ENCODE data around the gene SEC24B. TPM values are rescaled to one million over a fixed set of nuclear protein-coding genes. Genes with fewer than 3 reads are reported as not detected.
A peak's percentile ranks its signal among the peaks of the same experiment; 100 is the strongest.
"Not testable (repeated sequence)": the region's sequence is repeated elsewhere in the genome, so short reads cannot be mapped to it uniquely, and the experiment has no call there.

The SEC24B gene
- total RNA-seq, 2 experiments from 2014 or later: 22.0 to 25.9 TPM

DNA sequence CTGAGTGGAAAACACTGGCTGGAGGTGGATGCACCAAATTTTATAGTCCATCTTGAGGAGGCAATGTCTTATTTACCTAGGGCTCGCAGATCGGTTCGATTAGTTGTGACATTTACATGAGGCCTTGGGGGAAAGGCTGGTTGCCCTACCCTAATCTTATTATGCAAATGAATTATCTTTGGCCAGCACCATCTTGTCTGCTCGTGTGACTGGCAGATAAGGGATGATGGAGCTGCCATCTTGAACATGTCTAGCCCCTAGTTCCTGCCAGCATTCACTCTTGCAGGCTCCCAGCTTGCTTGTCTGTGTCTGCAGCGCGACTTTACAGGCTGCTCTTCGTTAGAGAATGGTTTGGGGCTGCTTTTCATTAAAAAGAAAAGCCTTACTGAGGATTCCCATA is 61.9 kb downstream of the SEC24B start:
- ATAC-seq (no peak), DNase-seq (no peak)
- H3K27me3 Mint-ChIP-seq: no peaks in the 10 kb centered on the region
- no peak overlapping the region for H3K4me3 Mint-ChIP-seq
- H3K9me3 Mint-ChIP-seq (ENCODE audit: low read depth): no peaks in the 10 kb centered on the region
- H3K36me3 Mint-ChIP-seq: peaks cover 56% of the 10 kb centered on the region
- CTCF ChIA-PET: no interaction called here
- H3K4me1 Mint-ChIP-seq: peaks cover 4% of the 10 kb centered on the region
- H3K27ac Mint-ChIP-seq: no peak overlapping the region

DNA sequence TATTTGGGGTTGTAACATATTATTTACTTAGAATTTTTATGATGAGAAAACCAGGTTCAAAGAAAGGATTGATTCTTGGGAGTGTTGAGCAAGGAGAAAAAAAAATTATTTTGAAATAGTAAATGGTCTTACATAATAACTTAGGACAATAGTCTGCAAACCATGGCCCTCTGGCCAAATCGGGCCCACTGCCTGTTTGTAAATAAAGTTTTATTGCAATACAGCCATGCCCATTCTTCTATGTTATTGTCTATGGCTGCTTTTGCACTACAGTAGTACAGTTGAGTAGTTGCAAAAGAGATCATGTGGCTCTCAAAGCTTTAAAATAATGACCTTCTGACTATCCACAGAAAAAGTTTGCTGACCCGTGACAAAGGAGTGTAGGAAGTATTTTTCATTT is 63.3 kb downstream of the SEC24B start:
- no peak overlapping the region for H3K27ac Mint-ChIP-seq
- peaks cover 52% of the 10 kb centered on the region for H3K36me3 Mint-ChIP-seq
- ATAC-seq (no peak), DNase-seq (no peak)
- no peaks in the 10 kb centered on the region for H3K27me3 Mint-ChIP-seq
- H3K4me1 Mint-ChIP-seq: peaks cover 4% of the 10 kb centered on the region
- H3K9me3 Mint-ChIP-seq (ENCODE audit: low read depth): no peaks in the 10 kb centered on the region
- CTCF ChIA-PET: no interaction called here
- H3K4me3 Mint-ChIP-seq: no peak overlapping the region

DNA sequence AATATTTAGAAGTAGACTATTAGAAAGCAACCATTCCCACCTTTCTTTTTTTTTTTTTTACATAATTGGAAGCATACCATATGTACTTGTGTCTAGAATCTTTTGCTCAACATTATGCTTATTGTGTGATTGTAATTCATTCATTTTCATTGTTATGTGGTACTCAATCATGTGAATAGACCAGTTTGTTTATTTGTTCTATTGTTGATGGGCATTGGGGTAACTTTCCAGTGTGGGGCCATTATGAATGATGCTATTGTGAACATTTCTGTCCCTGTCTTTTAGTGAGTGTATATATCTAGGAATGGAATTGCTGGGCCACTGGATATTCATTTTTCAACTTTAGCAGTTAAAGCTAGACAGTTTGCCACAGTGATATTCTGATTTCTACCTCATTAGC is 63.9 kb downstream of the SEC24B start:
- Mint-ChIP-seq H3K9me3 (ENCODE audit: low read depth) (no peaks in the 10 kb centered on the region), H3K27ac (peak overlapping the region; percentile 16), H3K4me1 (peaks cover 4% of the 10 kb centered on the region), H3K27me3 (no peaks in the 10 kb centered on the region), H3K4me3 (no peak overlapping the region), H3K36me3 (peaks cover 51% of the 10 kb centered on the region)
- DNase-seq (no peak), ATAC-seq (no peak)
- CTCF ChIA-PET: no interaction called here

DNA sequence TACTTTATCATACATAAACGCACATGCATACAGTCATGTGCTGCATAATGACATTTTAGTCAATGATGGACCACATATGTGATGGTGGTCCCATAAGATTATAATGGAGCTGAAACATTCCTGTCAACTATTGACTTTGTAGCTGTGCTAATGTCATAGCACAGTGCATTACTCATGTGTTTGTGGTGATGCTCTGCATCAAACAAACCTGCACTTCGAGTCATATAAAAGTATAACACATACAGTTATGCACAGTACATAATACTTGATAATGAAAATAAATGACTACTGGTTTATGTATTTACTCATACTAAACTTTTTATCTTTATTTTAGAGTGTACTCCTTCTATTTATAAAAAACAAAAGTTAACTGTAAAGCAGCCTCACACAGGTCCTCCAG is 65.9 kb downstream of the SEC24B start:
- H3K27me3 Mint-ChIP-seq: no peaks in the 10 kb centered on the region
- no peak overlapping the region for H3K27ac Mint-ChIP-seq
- CTCF ChIA-PET: interaction anchor here (1.0 to 1.1 kb wide), 2 partner anchors 38 to 66 kb away, joined by 3 to 4 read pairs; partner anchors contain the start of gene SEC24B
- H3K36me3 Mint-ChIP-seq: peaks cover 47% of the 10 kb centered on the region
- peaks cover 6% of the 10 kb centered on the region for H3K4me1 Mint-ChIP-seq
- no peak for ATAC-seq
- H3K4me3 Mint-ChIP-seq: no peak overlapping the region
- no peak for DNase-seq
- H3K9me3 Mint-ChIP-seq (ENCODE audit: low read depth): no peaks in the 10 kb centered on the region

DNA sequence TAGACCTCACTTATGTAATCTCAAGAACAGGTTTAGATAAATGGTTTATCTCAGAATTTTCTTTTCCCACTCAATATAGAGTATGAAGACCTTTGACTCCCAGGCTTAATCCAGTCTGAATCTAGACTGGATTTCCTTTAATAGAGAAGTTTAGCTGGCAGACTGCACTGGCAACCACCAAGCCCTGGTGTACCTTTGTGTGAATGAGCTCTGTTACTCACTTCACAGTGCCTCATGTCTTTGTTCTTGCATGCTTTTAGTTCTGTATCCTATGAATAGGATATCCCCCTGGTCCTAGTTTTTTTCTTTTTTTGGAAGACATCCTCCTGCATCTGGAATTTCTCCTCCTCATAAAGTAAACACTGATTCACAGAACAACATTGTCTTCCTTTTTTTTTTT is 73.3 kb downstream of the SEC24B start:
- Mint-ChIP-seq H3K4me3 (no peak overlapping the region), H3K27ac (no peak overlapping the region), H3K4me1 (peaks cover 2% of the 10 kb centered on the region), H3K36me3 (peaks cover 37% of the 10 kb centered on the region), H3K27me3 (no peaks in the 10 kb centered on the region), H3K9me3 (ENCODE audit: low read depth) (no peaks in the 10 kb centered on the region)
- CTCF ChIA-PET: no interaction called here
- DNase-seq: no peak
- no peak for ATAC-seq

DNA sequence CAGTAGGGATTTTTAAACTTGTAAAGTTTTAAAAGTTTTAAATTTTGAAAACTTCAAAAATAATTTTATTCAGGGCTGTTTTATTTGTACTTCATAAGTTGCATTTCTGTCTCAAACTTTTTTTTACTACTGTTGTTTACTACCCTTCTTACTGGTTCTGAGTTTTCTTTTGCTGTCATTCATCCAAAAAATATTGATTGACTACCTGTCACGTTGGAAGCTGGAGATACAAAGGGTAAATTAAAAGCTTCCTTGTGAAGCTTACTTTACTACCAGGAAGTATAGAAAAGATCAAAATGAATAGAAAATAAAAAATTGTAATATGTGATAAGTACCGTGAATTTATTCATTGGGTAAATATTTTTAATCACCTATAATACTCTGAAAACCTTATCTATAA is 77.1 kb downstream of the SEC24B start:
- CTCF ChIA-PET: no interaction called here
- peaks cover 37% of the 10 kb centered on the region for H3K36me3 Mint-ChIP-seq

DNA sequence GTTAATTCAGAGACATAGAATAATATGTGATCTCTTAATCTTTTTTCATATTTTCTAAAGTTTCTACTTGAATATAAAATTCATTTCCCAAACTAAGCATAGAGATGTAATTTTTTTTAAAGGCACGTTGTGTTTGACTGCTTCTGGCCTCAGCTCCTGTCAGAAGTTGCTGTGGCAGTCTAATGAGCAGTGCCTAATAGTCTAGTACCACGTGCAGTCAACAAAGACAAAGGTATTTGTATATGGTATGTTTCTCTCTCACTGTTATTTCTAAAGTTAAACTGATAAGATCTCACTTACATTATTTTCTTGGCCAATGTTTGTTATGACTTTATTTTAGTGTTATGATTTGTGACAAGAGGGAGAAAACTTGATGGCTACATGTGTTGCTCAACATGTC is 77.8 kb downstream of the SEC24B start:
- Mint-ChIP-seq H3K4me3 (no peak overlapping the region), H3K36me3 (peaks cover 34% of the 10 kb centered on the region), H3K27ac (no peak overlapping the region), H3K9me3 (ENCODE audit: low read depth) (no peaks in the 10 kb centered on the region), H3K4me1 (no peaks in the 10 kb centered on the region), H3K27me3 (no peaks in the 10 kb centered on the region)
- CTCF ChIA-PET: no interaction called here
- no peak for ATAC-seq
- DNase-seq: no peak

More for the DNA sequence above, 77.1 kb downstream of the SEC24B start:
- H3K27me3 Mint-ChIP-seq: no peaks in the 10 kb centered on the region
- H3K9me3 Mint-ChIP-seq (ENCODE audit: low read depth): no peaks in the 10 kb centered on the region
- no peaks in the 10 kb centered on the region for H3K4me1 Mint-ChIP-seq
- DNase-seq (no peak), ATAC-seq (no peak)
- H3K4me3 Mint-ChIP-seq: no peak overlapping the region
- no peak overlapping the region for H3K27ac Mint-ChIP-seq

DNA sequence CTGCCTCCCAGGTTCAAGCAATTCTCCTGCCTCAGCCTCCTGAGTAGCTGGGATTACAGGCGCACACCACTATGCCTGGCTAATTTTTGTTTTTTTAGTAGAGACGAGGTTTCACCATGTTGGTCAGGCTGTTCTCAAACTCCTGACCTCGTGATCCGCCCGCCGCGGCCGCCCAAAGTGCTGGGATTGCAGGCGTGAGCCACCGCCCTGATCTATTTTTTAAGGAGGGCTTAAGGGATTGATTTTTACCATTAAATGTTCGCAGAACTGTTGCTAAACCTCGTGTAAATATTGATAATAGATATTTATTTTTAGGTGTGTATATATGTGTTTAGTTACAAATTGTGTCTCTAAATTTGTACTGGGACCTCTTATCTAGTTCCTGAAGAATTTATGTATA is 79.8 kb downstream of the SEC24B start:
- H3K27ac Mint-ChIP-seq; DNase-seq; H3K27me3 Mint-ChIP-seq; H3K9me3 Mint-ChIP-seq (ENCODE audit: low read depth); H3K4me3 Mint-ChIP-seq; CTCF ChIA-PET; H3K4me1 Mint-ChIP-seq; ATAC-seq: not testable (repeated sequence)
- H3K36me3 Mint-ChIP-seq: peaks cover 43% of the 10 kb centered on the region

DNA sequence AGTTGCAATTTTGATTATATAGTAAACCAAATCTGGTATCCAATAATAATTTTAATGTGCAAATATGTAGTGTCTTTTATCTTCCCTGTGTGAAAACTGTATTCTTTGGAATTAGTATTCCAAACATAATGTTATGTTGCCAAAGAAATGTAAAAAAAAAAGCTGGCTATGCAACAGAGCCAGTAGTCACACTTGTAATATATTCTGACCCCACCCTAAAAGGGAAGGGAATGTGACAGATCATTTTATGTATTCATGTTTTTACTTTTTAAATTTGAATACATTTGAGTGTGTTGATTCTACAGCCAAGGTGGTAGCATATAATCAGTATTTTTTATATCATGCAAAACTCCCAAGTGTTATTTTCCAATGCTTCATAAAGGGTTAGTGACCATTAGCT is 98.6 kb downstream of the SEC24B start:
- Mint-ChIP-seq H3K4me1 (no peaks in the 10 kb centered on the region), H3K36me3 (peaks cover 47% of the 10 kb centered on the region), H3K27ac (no peak overlapping the region), H3K9me3 (ENCODE audit: low read depth) (no peaks in the 10 kb centered on the region), H3K4me3 (no peak overlapping the region), H3K27me3 (no peaks in the 10 kb centered on the region)
- no peak for DNase-seq
- CTCF ChIA-PET: interaction anchor here (0.9 to 1.7 kb wide), 3 partner anchors 31 to 99 kb away, joined by 3 to 4 read pairs (median 3); partner anchors contain the start of gene SEC24B
- ATAC-seq: no peak

DNA sequence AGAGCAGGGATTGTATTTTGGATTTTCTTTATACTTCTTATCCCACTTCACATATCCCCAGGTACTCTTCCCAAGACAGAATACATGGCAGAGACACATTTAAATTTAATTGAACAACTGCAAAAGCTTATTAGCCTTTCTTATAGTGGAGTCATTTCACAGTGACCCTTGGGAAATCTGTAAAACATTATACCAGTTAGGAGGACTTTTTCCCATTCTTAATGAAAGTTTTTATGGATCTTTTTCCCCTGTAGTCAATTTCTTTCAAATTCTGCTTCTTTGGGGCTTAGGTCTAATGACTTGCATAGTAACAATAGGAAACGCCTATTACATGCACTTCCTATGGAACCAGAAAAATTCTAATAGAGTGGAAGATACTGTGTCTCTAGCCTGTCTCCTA is 111.8 kb downstream of the SEC24B start:
- H3K9me3 Mint-ChIP-seq (ENCODE audit: low read depth): no peaks in the 10 kb centered on the region
- ATAC-seq (no peak), DNase-seq (no peak)
- no peaks in the 10 kb centered on the region for H3K27me3 Mint-ChIP-seq
- CTCF ChIA-PET: no interaction called here
- H3K36me3 Mint-ChIP-seq: peaks cover 16% of the 10 kb centered on the region
- no peak overlapping the region for H3K27ac Mint-ChIP-seq
- peaks cover 13% of the 10 kb centered on the region for H3K4me1 Mint-ChIP-seq
- no peak overlapping the region for H3K4me3 Mint-ChIP-seq

DNA sequence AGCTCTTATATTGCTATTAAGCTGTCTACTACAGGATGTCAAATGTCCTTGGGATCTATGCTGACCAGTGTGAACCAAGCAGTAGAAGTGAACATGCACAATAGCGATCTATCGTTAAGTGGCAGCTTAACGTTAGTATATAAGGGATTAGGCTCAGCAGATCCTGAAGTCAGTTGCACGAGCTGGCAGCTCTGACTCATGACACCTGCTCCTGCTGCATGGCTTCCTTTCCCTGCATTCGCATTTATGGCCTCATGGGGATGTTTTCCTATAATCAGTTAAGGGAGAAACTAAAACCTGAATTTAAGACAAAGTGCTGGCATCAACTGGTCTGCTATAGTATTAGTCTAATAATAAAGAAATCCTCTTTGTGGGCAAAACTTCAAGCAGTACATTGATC is 113.8 kb downstream of the SEC24B start:
- H3K9me3 Mint-ChIP-seq (ENCODE audit: low read depth): no peaks in the 10 kb centered on the region
- H3K36me3 Mint-ChIP-seq: peaks cover 14% of the 10 kb centered on the region
- H3K4me1 Mint-ChIP-seq: peaks cover 13% of the 10 kb centered on the region
- CTCF ChIA-PET: interaction anchor here (0.7 to 1.8 kb wide), 2 partner anchors 11 to 12 kb away, joined by 3 to 4 read pairs; partner anchors contain the start of gene MCUB
- DNase-seq (no peak), ATAC-seq (no peak)
- H3K4me3 Mint-ChIP-seq: no peak overlapping the region
- no peaks in the 10 kb centered on the region for H3K27me3 Mint-ChIP-seq
- H3K27ac Mint-ChIP-seq: no peak overlapping the region

DNA sequence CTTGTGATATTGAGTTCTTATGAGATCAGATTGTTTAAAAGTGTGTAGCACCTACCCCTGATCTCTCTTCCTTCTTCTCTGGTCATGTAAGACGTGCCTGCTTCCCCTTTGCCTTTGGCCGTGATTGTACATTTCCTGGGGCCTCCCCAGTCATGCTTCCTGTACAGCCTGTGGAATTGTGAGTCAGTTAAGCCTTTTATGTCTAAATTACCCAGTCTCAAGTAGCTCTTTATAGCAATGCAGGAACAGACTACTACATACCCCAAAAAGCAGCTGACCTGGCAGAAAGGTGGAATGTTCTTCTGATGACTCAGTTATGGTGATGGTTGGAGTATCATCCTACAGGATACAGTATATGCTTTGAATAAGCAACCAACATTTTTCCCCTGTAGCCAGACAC is 115.0 kb downstream of the SEC24B start:
- Mint-ChIP-seq H3K4me3 (no peak overlapping the region), H3K4me1 (peaks cover 13% of the 10 kb centered on the region), H3K27ac (peak overlapping the region; percentile 25), H3K27me3 (no peaks in the 10 kb centered on the region), H3K9me3 (ENCODE audit: low read depth) (no peaks in the 10 kb centered on the region), H3K36me3 (peaks cover 14% of the 10 kb centered on the region)
- DNase-seq: no peak
- CTCF ChIA-PET: interaction anchor here (1.8 kb wide), 1 partner anchor 11 kb away, joined by 4 read pairs; the partner anchor contains the start of gene MCUB
- no peak for ATAC-seq

DNA sequence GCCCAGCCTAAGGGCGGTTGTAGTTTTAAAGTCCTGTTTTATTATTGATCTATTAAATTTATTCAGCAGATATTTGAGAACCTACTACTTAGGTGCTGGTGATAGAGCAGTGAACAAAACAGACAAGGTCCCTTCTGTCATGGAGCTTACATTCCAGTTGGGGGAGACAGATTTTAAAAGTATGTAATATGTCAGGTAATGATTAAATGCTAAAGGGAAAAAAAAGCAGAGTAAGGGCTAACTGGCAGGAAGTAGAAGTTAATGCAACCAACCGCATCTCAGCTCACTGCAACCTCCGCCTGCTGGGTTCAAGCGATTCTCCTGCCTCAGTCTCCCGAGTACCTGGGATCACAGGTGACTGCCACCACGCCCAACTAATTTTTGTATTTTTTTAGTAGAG is 118.6 kb downstream of the SEC24B start:
- Mint-ChIP-seq H3K27me3 (no peaks in the 10 kb centered on the region), H3K4me3 (no peak overlapping the region), H3K27ac (no peak overlapping the region), H3K36me3 (peaks cover 14% of the 10 kb centered on the region), H3K9me3 (ENCODE audit: low read depth) (no peaks in the 10 kb centered on the region), H3K4me1 (peaks cover 13% of the 10 kb centered on the region)
- ATAC-seq (no peak), DNase-seq (no peak)
- CTCF ChIA-PET: no interaction called here

DNA sequence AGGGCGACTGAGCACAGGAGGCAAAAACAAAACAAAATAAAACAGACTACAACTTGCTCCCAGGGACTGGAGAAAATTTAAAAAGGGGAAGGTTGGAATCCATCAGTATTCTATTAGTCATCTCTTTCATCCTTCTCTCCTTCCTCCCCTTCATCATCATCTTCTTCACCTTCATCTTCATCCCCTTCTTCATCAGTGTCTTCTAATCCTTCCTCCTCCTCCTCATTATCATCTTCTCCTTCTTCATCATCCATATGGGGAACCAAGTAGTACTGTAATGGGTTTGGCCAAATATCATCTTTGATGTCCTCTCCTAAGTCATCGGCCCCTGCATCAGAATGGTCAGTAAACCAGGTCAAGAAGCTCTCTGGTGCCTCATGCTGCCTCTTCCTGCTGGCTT is 119.5 kb downstream of the SEC24B start:
- Mint-ChIP-seq H3K27ac (no peak overlapping the region), H3K9me3 (ENCODE audit: low read depth) (no peaks in the 10 kb centered on the region), H3K4me1 (peaks cover 9% of the 10 kb centered on the region), H3K4me3 (no peak overlapping the region), H3K36me3 (peaks cover 11% of the 10 kb centered on the region), H3K27me3 (no peaks in the 10 kb centered on the region)
- DNase-seq: no peak
- CTCF ChIA-PET: no interaction called here
- no peak for ATAC-seq

DNA sequence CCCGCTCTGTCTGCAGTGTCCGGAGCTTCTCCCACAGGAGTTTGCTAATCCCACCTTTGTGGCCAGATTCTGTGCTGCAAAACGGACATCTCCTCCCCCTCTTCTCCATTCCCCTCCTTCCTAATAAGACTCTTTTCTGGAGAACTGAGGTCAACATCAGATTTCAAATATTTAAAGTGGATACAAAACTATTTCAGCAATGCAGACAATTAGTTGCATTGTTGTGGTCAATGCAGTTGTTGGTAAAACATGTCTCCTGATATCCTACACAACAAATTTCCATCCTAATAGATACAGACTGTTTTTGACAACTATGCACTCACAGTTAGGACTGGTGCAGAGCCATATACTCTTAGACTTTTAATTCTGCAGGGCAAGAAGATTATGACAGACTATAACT is 121.4 kb downstream of the SEC24B start:
- H3K36me3 Mint-ChIP-seq: peaks cover 11% of the 10 kb centered on the region
- no peak overlapping the region for H3K4me3 Mint-ChIP-seq

More for the DNA sequence above, 121.4 kb downstream of the SEC24B start:
- DNase-seq (no peak), ATAC-seq (no peak)
- Mint-ChIP-seq H3K9me3 (ENCODE audit: low read depth) (no peaks in the 10 kb centered on the region), H3K27ac (no peak overlapping the region), H3K4me1 (peaks cover 9% of the 10 kb centered on the region), H3K27me3 (no peaks in the 10 kb centered on the region)
- CTCF ChIA-PET: no interaction called here
